Colonic mucosa (tissue), 4 donors: ENCODE data around the gene TP53BP1. TPM values are rescaled to one million over a fixed set of nuclear protein-coding genes. Genes with fewer than 3 reads are reported as not detected.

Source experiments
- DNase-seq: peaks from one replicate; pipeline ENCODE4 v3.0.0-alpha.2; 2020
- H3K27ac ChIP-seq: fragments of 200-600 bp; one replicate; pipeline ENCODE4 v1.8.0; 2021
- H3K27me3 ChIP-seq: fragments of 200-600 bp; one replicate; pipeline ENCODE4 v1.8.0; 2021
- H3K36me3 ChIP-seq: fragments of 200-600 bp; one replicate; pipeline ENCODE4 v1.8.0; 2021
- H3K4me1 ChIP-seq: fragments of 200-600 bp; one replicate; pipeline ENCODE4 v1.8.0; 2021; ENCODE audit warnings: mild to moderate bottlenecking
- H3K4me3 ChIP-seq: fragments of 200-600 bp; one replicate; pipeline ENCODE4 v1.8.0; 2021
- H3K9ac ChIP-seq, 2 donors: one replicate each; pipeline ENCODE4 v1.7.0; 2013; ENCODE audit warnings: control low read depth in 2 of 2, low read depth in 2 of 2, low read length in 2 of 2
- H3K9me3 ChIP-seq: fragments of 200-600 bp; one replicate; pipeline ENCODE4 v1.8.0; 2021
- intact Hi-C: fragments of 100-400 bp; cut with DNase I; formaldehyde crosslinking; loops from one replicate; pipeline ENCODE4 v1.14.1; 2022
- total RNA-seq, 2 donors: library from RNA; stranded (reverse); fragmentation: NEBNext Ultra II Directional in 1 of 2; extraction: Animal tissue kit (Norgen Biotek cat#: 25700) in 1 of 2; gene quantifications; one replicate each; pipeline ENCODE4 v1.2.1, GENCODE V29; 2021
- TF ChIP-seq, protein P1 (sequence below): fragments of 200-600 bp; IDR thresholded peaks from one replicate; pipeline ENCODE4 v1.8.0; 2022; ENCODE audit warnings: antibody characterized with exemption, mild to moderate bottlenecking
- donor health status: healthy.
- donor health status: DM: no; HTN: no; CAD: no.
- donor health status: DM: no; HTN: no; CAD: no.

The TP53BP1 gene
- total RNA-seq, 2 donors from 2014 or later = 27.7 to 31.4 TPM

DNA sequence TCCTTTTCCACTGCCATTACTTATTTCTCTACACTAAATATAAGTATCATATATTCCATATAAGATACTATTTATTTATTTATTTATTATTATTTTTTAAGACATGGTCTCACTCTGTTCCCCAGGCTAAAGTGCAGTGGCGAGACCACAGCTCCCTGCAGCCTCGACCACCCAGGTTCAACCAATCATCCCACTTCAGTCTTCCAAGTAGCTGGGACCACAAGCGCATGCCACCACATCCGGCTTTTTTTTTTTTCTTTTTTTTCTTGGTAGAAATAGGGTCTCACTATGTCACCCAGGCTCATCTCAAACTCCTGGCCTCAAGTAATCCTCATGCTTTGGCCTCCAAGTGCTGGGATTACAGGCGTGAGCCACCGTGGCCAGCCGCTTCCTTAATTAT is 56.6 kb downstream of the TP53BP1 start:
- no peaks in the 10 kb centered on the region for H3K9me3 ChIP-seq
- H3K27me3 ChIP-seq = no peaks in the 10 kb centered on the region
- H3K9ac ChIP-seq = no peak overlapping the region
- no peaks in the 10 kb centered on the region for H3K4me1 ChIP-seq
- H3K27ac ChIP-seq = no peak overlapping the region
- no peaks in the 10 kb centered on the region for H3K36me3 ChIP-seq
- no peak for DNase-seq
- TF ChIP-seq, protein P1, sequence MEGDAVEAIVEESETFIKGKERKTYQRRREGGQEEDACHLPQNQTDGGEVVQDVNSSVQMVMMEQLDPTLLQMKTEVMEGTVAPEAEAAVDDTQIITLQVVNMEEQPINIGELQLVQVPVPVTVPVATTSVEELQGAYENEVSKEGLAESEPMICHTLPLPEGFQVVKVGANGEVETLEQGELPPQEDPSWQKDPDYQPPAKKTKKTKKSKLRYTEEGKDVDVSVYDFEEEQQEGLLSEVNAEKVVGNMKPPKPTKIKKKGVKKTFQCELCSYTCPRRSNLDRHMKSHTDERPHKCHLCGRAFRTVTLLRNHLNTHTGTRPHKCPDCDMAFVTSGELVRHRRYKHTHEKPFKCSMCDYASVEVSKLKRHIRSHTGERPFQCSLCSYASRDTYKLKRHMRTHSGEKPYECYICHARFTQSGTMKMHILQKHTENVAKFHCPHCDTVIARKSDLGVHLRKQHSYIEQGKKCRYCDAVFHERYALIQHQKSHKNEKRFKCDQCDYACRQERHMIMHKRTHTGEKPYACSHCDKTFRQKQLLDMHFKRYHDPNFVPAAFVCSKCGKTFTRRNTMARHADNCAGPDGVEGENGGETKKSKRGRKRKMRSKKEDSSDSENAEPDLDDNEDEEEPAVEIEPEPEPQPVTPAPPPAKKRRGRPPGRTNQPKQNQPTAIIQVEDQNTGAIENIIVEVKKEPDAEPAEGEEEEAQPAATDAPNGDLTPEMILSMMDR = no peak
- intact Hi-C loops = no loop called here
- no peak overlapping the region for H3K4me3 ChIP-seq

DNA sequence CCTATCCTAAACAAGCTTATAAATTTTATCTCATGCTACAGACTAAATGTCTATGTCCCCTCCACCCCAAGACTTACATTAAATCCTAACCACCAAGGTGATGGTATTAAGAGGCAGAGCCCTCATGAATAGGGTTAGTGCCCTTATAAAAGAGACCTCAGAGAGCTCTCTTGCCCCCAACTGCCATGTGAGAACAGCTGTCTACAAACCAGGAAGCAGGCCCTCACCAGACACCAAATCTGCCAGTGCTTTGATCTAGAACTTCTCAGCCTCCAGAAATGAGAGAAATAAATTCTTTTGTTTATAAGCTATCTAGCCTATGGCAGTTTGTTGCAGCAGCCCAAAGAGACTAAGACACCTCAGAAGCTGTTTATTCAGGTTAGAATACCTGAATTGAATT is 58.5 kb downstream of the TP53BP1 start:
- no peaks in the 10 kb centered on the region for H3K36me3 ChIP-seq
- TF ChIP-seq, protein P1 = no peak
- no peaks in the 10 kb centered on the region for H3K27me3 ChIP-seq
- no peak overlapping the region for H3K9ac ChIP-seq
- H3K4me1 ChIP-seq = no peaks in the 10 kb centered on the region
- H3K27ac ChIP-seq = no peak overlapping the region
- DNase-seq = no peak
- intact Hi-C loops = no loop called here
- H3K9me3 ChIP-seq = no peaks in the 10 kb centered on the region
- H3K4me3 ChIP-seq = no peak overlapping the region

GRCh38 chr15:43433661-43434303 is 59.2 kb downstream of the TP53BP1 start:
- H3K4me3 ChIP-seq = no peak overlapping the region
- H3K27ac ChIP-seq = no peak overlapping the region
- intact Hi-C loops = no loop called here
- H3K36me3 ChIP-seq = no peaks in the 10 kb centered on the region
- no peak overlapping the region for H3K9ac ChIP-seq
- H3K4me1 ChIP-seq = no peaks in the 10 kb centered on the region
- H3K27me3 ChIP-seq = no peaks in the 10 kb centered on the region
- H3K9me3 ChIP-seq = no peaks in the 10 kb centered on the region
- DNase-seq = no peak
- TF ChIP-seq, protein P1 = no peak

DNA sequence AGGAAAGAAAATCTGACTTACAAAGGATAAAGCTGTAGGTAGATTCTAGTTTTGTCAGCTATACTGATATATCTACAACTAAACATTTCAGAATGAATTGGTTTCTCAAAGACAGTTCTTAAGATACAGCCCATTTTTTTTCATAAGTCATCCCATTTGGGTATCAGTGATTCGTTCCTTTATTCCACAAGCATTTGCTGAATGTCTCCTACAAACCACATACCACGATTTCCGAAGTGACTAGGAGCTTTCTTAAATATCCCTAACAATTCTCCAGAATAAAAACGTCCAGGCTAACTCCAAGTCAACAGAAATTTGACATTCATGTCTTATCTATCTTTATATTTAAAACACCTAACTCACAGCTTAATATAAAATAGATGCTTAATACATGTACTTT is 59.8 kb downstream of the TP53BP1 start:
- H3K4me1 ChIP-seq = no peaks in the 10 kb centered on the region
- no peak for DNase-seq
- H3K9me3 ChIP-seq = no peaks in the 10 kb centered on the region
- TF ChIP-seq, protein P1 = no peak
- no peak overlapping the region for H3K4me3 ChIP-seq
- H3K36me3 ChIP-seq = no peaks in the 10 kb centered on the region
- no peaks in the 10 kb centered on the region for H3K27me3 ChIP-seq
- intact Hi-C loops = no loop called here
- no peak overlapping the region for H3K9ac ChIP-seq
- H3K27ac ChIP-seq = no peak overlapping the region

GRCh38 chr15:43429687-43430086 is 63.3 kb downstream of the TP53BP1 start:
- H3K9ac ChIP-seq = no peak overlapping the region
- H3K4me3 ChIP-seq = no peak overlapping the region
- H3K27me3 ChIP-seq = no peaks in the 10 kb centered on the region
- DNase-seq = no peak
- intact Hi-C loops = no loop called here
- TF ChIP-seq, protein P1 = no peak
- H3K27ac ChIP-seq = no peak overlapping the region
- no peaks in the 10 kb centered on the region for H3K4me1 ChIP-seq
- H3K36me3 ChIP-seq = no peaks in the 10 kb centered on the region
- no peaks in the 10 kb centered on the region for H3K9me3 ChIP-seq
